ENCODE results near the gene NIPSNAP2.
"Not testable (repeated sequence)": the region's sequence is repeated elsewhere in the genome, so short reads cannot be mapped to it uniquely, and the experiment has no call there.

Gene NIPSNAP2

DNA sequence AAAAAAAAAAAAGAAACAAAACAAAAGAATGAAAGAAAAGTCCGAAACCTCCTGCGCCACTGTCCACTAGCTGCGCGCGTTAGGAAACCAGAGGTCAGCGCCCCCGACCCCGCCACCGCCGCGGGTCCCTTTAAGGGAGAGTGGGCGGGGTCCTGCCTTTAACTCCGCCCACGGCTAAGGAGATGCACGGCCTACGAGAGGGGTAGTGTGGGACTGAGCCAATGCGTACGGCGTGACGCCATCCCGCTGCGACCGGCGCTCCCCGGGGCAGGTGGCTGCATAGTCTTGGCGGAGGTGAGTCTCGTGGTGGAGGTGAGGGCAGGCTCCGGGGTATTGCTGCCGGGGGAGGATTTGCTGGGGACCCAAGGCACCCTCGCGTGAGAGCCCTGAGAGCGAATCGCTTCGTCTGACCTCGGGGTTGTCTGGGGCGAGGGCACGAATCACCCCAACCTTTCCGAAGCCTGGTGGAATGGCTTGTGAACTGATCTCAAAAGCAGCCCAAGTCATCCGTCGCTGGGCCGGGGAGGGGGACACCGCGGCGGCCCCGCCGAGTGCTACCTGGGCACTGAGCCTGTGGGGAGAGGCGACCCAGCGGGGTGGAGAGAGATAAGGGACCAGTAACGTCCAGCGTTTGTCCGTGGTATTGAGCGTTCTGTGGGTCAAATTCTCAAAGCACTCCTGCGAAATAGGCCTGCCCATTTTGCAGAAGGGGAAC is 12.6 kb upstream of the NIPSNAP2 start, which contains the start of gene MRPS17:
MRPS17 (plus strand) TSS at position 241 of the 715 bp plus-strand sequence. CDS start 1,319 bp downstream, outside the sequence.
- TF ChIP-seq, protein P1, sequence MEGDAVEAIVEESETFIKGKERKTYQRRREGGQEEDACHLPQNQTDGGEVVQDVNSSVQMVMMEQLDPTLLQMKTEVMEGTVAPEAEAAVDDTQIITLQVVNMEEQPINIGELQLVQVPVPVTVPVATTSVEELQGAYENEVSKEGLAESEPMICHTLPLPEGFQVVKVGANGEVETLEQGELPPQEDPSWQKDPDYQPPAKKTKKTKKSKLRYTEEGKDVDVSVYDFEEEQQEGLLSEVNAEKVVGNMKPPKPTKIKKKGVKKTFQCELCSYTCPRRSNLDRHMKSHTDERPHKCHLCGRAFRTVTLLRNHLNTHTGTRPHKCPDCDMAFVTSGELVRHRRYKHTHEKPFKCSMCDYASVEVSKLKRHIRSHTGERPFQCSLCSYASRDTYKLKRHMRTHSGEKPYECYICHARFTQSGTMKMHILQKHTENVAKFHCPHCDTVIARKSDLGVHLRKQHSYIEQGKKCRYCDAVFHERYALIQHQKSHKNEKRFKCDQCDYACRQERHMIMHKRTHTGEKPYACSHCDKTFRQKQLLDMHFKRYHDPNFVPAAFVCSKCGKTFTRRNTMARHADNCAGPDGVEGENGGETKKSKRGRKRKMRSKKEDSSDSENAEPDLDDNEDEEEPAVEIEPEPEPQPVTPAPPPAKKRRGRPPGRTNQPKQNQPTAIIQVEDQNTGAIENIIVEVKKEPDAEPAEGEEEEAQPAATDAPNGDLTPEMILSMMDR (IDR thresholded peaks at IDR 0.05; ENCODE audit: control insufficient read depth, insufficient read depth, low read depth, low read length, missing control alignments), result no peak
- peak within 1 kb of the TSS; percentile 73 for H3K4me3 ChIP-seq (ENCODE audit: control insufficient read depth, low read depth, low read length)
- no peak for DNase-seq (ENCODE audit: low read depth)

DNA sequence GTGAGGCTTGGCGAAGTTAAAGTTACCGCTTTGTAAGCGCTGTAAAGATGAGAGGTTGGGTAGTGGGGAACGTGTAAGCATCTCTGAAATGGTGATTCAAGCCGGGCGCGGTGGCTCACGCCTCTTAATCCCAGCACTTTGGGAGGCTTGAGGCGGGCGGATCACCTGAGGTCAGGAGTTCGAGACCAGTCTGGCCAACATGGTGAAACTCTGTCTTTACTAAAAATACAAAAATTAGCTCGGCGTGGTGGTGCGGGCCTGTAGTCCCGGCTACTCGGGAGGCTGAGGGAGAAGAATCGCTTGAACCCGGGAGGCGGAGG is 12.1 kb upstream of the NIPSNAP2 start:
- H3K4me3 ChIP-seq (ENCODE audit: control insufficient read depth, low read depth, low read length), result peak overlapping the region; percentile 73
- not testable (repeated sequence) for DNase-seq (ENCODE audit: low read depth)

DNA sequence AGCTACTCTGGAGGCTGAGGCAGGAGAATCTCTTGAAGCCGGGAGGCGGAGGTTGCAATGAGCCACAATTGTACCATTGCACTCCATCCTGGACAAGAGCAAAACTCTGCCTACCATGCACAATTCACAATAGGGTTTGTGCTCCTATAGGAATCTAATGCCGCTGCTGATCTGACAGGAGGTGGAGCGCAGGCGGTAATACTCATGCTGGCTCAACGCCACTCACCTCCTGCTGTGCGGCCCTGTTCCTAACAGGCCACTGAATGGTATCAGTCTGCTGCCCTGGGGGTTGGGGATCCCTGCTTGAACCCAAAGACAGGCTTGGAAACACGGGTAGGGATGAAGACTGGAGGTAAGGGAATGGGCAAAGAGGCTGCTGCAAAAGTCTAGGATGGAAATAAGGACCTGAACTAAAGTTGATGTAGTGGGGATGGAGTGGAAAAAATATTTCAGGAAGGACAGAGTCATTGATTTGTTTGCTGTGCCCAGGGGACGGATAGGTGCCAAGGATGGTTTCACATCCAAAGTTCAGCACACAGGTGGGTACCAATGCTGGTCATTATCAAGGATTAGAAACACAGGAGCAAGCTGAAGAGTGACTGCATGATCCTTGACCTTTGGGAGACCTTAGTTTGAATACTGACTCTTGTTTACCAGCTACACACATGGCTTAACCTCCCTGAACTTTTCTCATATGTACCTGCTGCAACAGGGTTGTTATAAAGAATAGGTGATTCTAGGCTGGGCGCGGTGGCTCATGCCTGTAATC is 10.5 kb upstream of the NIPSNAP2 start:
- TF ChIP-seq, protein P1 (IDR thresholded peaks at IDR 0.05; ENCODE audit: control insufficient read depth, insufficient read depth, low read depth, low read length, missing control alignments), result no peak
- DNase-seq (ENCODE audit: low read depth), result no peak
- H3K4me3 ChIP-seq (ENCODE audit: control insufficient read depth, low read depth, low read length), result no peak overlapping the region

DNA sequence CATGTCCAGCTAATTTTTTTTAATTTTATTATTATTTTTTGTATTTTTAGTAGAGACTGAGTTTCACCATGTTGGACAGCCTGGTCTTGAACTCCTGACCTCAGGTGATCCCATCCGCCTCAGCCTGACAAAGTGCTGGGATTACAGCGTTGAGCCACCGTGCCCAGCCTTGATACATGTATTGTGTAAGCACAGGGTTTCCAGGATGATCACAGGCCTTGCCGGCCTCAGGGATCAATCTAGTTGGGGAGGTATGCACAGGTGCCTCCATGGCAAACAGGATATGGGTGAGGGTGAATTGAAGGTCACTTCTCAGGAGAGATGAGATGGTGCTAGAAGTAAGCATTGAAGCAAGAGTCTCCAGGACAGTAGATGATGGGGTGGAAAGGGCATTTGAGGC is 7.2 kb upstream of the NIPSNAP2 start:
- no peak for DNase-seq (ENCODE audit: low read depth)
- TF ChIP-seq, protein P1 (IDR thresholded peaks at IDR 0.05; ENCODE audit: control insufficient read depth, insufficient read depth, low read depth, low read length, missing control alignments), result no peak
- no peak overlapping the region for H3K4me3 ChIP-seq (ENCODE audit: control insufficient read depth, low read depth, low read length)

DNA sequence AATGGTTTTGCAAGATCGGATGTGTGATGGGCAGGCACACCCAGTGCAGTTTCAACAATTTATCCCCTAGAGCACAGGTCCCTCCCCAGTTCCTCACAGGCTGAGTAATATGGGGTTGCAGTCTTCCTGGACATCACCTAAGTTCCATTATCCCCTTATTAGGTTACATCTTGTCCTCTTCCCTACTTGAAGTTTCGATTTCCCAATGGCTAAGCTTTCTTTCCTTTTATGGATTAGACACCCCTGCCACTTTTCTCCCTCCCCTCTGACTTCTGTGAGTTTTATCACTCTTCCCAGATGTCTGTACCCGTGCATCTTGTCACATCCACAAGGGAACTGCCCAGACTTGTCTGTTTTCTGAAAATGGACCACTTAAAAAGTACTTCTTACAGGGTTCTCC is 2.4 kb upstream of the NIPSNAP2 start:
- no peak for DNase-seq (ENCODE audit: low read depth)
- H3K4me3 ChIP-seq (ENCODE audit: control insufficient read depth, low read depth, low read length), result no peak overlapping the region
- TF ChIP-seq, protein P1 (IDR thresholded peaks at IDR 0.05; ENCODE audit: control insufficient read depth, insufficient read depth, low read depth, low read length, missing control alignments), result no peak

DNA sequence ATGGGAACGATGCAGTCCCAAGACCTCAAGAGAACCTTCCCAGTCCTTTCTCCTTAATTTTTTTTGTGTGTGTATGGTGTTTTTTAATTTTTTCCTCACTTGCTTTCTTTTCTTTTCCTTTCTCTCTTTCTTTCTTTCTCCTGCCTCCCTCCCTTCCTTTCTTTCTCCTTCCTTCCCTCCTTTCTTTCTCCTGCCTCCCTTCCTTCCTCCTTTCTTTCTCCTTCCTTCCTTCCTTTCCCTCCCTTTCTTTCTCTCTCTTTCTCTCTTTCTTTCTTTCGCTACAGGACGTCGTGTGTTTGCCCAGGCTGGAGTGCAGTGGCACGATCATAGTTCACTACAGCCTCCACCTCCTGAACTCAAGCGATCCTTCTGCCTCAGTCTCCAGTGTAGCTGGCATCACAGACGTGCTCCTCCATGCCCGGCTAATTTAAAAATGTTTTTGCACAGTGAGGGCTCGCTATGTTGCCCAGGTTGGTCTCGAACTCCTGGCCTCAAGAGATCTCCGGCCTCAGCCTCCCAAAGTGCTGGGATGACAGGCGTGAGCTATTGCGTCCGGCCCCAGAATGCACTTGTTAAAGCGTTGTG is 709 bp upstream of the NIPSNAP2 start:
- no peak for DNase-seq (ENCODE audit: low read depth)
- TF ChIP-seq, protein P1 (IDR thresholded peaks at IDR 0.05; ENCODE audit: control insufficient read depth, insufficient read depth, low read depth, low read length, missing control alignments), result no peak
- peak overlapping the region; percentile 52 for H3K4me3 ChIP-seq (ENCODE audit: control insufficient read depth, low read depth, low read length)

DNA sequence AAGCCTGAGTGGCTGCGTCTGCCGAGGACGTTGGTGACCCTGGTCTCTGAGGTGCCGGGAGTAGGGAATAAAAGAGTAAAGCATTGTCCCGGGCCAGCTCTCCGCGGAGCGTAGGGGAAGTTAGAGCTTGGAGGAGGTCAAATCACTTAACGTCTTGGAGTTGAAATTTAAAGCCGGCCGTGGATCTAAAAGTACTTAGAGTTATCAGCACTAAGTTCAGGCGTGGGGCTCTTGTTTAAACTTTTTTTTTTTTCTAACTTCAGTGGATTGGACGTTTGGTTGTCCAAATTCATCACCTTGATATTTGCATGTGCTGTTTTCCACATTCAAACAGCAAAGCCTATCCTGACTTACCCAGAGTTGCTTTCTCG is 700 bp downstream of the NIPSNAP2 start:
- peak overlapping the region; percentile 49 for H3K4me3 ChIP-seq (ENCODE audit: control insufficient read depth, low read depth, low read length)
- TF ChIP-seq, protein P1 (IDR thresholded peaks at IDR 0.05; ENCODE audit: control insufficient read depth, insufficient read depth, low read depth, low read length, missing control alignments), result no peak

More for the DNA sequence above, 700 bp downstream of the NIPSNAP2 start:
- DNase-seq (ENCODE audit: low read depth), result no peak
